Activated CD4-positive, alpha-beta T cell treated with anti-CD3 and anti-CD28 coated beads, Interleukin-2, amount 50 U/mL, for 24 hours (primary cell): ENCODE measurements around the gene PUS1.
"Not testable (repeated sequence)": the region's sequence is repeated elsewhere in the genome, so short reads cannot be mapped to it uniquely, and the experiment has no call there.

Experiments used
- DNase-seq, 2 donors: peaks; one replicate each; pipeline ENCODE4 v3.0.0-alpha.2; 2020; ENCODE audit warnings: low read depth in 1 of 2, low spot score in 1 of 2

Gene PUS1

GRCh38 chr12:131933387-131933786 lies 4.3 kb downstream of the PUS1 start:
- no peak for DNase-seq

GRCh38 chr12:131934535-131934934 lies 5.5 kb downstream of the PUS1 start:
- no peak for DNase-seq

DNA sequence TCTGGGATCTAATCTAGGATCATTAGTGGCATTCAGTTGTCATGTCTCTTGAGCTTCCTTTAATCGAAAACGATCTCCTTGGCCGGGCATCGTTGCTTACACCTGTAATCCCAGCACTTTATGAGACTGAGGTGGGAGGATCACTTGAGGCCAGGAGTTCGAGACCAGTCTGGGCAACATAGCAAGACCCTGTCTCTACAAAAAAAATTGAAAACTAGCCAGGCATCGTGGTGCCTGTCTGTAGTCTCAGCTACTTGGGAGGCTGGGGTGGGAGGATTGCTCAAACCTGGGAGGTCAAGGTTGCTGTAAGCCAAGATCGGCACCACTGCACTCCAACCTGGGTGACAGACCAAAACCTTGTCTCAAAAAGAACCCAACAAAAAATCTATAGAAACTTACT lies 9.0 kb downstream of the PUS1 start:
- no peak for DNase-seq

- no peak for DNase-seq
Measured at GRCh38 chr12:131939007-131939406, 9.9 kb downstream of the PUS1 start.

DNA sequence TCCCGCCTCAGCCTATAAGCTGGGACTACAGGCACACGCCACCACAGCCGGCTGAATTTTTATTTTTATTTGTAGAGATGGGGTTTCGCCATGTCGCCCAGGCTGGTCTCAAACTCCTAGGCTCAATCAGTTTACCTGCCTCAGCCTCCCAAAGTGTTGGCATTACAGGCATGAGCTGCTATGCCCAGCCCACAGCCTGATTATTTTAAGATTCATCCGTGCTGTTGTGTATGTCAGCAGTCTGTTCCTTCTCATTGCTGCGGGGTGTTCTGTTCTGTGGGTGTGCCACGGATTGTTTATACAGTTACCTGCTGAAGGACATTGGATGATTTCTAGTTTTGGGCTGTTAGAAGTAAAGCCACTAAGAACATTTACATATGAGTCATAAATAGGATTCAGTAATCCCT lies 11.1 kb downstream of the PUS1 start:
- DNase-seq, result no peak

DNA sequence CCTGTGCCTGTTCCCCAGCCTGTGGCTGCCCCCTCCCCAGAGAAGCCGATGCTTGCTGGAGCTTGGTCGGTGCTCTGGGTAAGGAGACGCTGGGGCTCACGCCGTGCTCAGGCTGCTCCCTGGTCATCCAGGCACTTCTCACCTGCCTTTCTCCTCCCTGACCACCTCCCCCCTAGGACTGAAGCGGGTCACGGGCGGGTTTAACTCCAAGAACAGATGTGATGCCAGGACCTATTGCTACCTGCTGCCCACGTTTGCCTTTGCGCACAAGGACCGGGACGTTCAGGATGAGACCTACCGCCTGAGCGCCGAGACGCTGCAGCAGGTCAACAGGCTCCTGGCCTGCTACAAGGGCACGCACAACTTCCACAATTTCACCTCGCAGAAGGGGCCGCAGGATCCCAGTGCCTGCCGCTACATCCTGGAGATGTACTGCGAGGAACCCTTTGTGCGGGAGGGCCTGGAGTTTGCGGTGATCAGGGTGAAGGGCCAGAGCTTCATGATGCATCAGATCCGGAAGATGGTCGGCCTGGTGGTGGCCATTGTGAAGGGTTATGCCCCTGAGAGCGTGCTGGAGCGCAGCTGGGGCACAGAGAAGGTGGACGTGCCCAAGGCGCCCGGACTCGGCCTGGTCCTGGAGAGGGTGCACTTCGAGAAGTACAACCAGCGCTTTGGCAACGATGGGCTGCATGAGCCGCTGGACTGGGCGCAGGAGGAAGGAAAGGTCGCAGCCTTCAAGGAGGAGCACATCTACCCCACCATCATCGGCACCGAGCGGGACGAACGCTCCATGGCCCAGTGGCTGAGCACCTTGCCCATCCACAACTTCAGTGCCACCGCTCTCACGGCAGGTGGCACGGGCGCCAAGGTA lies 12.3 kb downstream of the PUS1 start:
- no peak for DNase-seq

DNA sequence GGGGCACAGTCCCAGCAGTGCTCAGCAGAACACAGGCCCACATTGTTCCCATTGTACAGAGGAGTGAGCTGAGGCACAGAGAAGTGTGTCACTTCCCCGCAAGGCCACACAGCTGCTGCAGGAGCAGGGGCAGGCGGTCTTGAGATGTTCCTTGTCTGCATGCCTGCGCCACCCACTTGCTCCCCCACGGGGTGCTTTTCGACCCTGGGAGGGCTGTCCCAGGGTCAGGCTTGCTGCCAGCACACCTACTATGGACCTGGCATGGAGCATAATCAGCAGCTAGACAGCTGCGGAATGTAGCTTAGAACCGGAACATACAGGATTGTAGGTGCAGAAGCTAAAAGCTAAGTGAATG lies 12.9 kb downstream of the PUS1 start:
- no peak for DNase-seq

GRCh38 chr12:131942671-131943070 lies 13.6 kb downstream of the PUS1 start:
- DNase-seq, result no peak

DNA sequence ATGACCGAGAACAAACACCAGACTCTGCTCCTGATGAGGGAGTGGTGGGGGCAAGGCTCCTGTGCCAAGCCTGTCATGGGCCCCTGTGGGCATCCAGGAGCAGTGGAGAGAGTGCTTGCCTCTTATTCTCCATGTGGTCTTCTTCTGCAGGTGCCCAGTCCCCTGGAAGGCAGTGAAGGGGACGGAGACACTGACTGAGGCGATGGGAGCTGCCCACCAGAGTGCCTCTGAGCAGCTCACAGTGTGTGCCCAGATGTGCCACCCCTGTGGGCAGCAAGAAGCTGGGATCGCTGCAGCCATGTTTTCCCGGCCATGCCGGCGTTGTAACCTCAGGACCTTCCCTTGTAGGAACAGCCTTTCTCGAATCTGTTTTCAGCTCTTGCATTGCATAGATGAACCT lies 14.3 kb downstream of the PUS1 start:
- no peak for DNase-seq

GRCh38 chr12:131943876-131944275 lies 14.8 kb downstream of the PUS1 start:
- DNase-seq, result no peak

DNA sequence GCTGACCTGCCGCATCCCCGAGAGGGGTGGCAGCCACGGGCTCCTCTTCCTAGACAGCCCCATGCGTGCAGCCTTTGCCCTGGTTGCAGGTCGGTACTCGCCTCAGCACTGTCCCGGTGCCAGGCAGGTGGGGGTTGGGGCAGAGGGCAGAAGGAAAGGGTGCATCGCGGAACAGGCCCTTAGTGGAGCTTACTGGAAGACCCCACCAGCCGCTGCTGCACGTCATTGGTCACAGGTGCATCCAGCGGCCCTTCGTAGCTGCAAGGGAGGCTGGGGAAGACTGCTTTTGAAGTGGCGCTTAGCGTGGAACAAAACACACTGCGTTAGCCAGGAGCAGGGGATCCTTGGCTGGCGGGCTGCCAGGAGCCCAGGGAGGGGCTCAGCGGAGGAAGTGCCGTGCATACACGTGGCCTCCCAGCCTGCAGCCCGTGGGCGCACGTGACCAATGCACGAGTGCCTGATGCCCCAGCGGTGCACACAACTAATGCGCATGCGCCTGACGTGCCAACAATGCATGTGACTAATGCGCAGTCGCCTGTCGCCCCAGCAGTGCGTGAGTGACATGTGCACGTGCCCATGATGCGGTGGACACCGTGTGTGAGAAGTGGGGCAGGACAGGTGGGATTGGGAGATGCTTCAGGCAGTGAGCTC lies 15.7 kb downstream of the PUS1 start:
- DNase-seq, result no peak

DNA sequence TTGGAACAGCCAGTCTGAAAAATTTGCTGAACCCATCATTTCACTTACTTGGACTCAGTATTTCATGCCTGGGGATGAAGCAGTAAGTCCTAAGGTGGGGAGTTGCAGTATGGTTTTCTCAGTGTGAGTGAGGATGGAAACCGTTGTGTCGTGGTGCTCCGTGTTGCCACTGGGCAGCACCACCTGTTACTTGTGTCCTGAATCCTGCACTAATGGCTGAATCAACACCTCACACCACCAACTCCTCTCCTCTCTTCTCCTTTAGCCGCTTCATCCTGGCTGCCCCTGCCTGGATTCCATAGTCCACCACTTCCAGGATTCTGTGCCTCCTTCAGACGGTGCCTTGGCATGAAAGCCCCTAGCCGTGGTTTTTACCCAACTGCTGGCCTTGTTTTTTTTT lies 17.7 kb downstream of the PUS1 start:
- DNase-seq, result no peak

DNA sequence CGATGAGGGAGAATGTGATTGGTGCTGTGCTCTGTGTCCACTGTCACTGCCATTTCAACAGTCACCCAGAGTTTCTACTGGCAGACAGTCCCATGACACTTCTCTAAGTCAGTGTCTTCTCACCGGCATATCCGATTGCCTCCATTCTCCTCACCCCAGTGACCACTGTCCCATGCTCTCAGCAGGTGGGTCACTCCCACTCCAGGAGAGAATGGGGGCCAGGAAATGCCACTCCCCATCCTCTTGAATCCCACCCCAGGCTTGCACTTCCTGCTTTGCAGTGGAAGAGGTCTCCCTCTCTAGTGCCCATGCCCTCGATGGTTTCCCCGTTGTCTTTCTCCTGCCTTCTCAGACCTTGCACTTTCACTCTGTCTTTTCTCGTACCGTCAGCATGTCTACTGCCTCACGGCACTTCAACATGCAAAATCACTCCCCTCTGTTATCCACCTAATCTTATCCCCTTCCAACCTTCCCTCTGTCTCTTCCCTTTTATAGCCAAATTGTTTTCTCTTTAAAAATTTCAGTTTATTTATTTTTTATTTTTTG lies 18.5 kb downstream of the PUS1 start:
- no peak for DNase-seq

- no peak for DNase-seq
Measured at GRCh38 chr12:131948166-131948712, 19.2 kb downstream of the PUS1 start.

GRCh38 chr12:131948713-131949430 lies 19.8 kb downstream of the PUS1 start:
- not testable (repeated sequence) for DNase-seq

GRCh38 chr12:131949431-131950181 lies 20.5 kb downstream of the PUS1 start, which contains the start of gene EP400:
Gene EP400 (plus strand): TSS chr12:131949942. CDS start chr12:131960620, 10,678 bp downstream.
- peak; percentile 91 to 92 for DNase-seq

GRCh38 chr12:131950182-131950913 lies 21.3 kb downstream of the PUS1 start:
- DNase-seq, result no peak

DNA sequence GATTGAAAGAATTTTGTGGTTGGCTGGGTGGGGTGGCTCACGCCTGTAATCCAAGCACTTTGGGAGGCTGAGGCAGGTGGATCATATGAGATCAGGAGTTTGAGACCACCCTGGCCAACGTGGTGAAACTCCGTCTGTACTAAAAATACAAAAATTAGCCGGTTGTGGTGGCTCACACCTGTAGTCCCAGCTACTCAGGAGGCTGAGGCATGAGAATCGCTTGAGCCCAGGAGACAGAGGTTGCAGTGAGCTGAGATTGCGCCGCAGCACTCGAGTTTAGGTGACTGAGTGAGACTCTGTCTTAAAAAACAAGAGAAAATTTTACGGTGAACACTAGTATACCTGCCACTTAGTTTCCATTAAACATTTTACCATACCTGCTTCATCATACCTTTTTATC lies 24.7 kb downstream of the PUS1 start:
- DNase-seq, result not testable (repeated sequence)

GRCh38 chr12:131954460-131954859 lies 25.4 kb downstream of the PUS1 start:
- DNase-seq, result not testable (repeated sequence)

- no peak for DNase-seq
Measured at GRCh38 chr12:131959116-131959515, 30.0 kb downstream of the PUS1 start.
